Thyroid gland (tissue), 4 donors: ENCODE data around the gene CCDC74A. TPM values are rescaled to one million over a fixed set of nuclear protein-coding genes. Genes with fewer than 3 reads are reported as not detected.
"Not testable (repeated sequence)": the region's sequence is repeated elsewhere in the genome, so short reads cannot be mapped to it uniquely, and the experiment has no call there.

ENCODE experiments used
- DNase-seq, 2 donors: peaks; one replicate each; pipeline ENCODE4 v3.0.0-alpha.2; 2019
- H3K27ac ChIP-seq, 3 donors: fragments of 200-600 bp; sonication (generic); 1 replicate in 2 of 3; 2 replicates in 1 of 3; pipeline ENCODE4 v1.5.1; 2016 to 2019; ENCODE audit warnings: mild to moderate bottlenecking in 1 of 3, moderate library complexity in 1 of 3
- H3K27me3 ChIP-seq: fragments of 200-600 bp; sonication (generic); one replicate; pipeline ENCODE4 v1.5.1; 2019
- H3K36me3 ChIP-seq, 2 donors: fragments of 200-600 bp; sonication (generic); one replicate each; pipeline ENCODE4 v1.5.1; 2016 to 2019
- H3K4me1 ChIP-seq, 2 donors: fragments of 200-600 bp; sonication (generic); one replicate each; pipeline ENCODE4 v1.5.1; 2017 to 2019
- H3K4me3 ChIP-seq, 3 donors: fragments of 200-600 bp; sonication (generic); replicated peaks in 1 of 3; 1 replicate in 2 of 3; 2 replicates in 1 of 3; pipeline ENCODE4 v1.5.1; 2016; ENCODE audit warnings: mild to moderate bottlenecking in 1 of 3
- H3K9me3 ChIP-seq: fragments of 200-600 bp; sonication (generic); one replicate; pipeline ENCODE4 v1.5.1; 2017
- CTCF ChIP-seq, 6 experiments: fragments of 200-600 bp in 3 of 6; fragments of 450-650 bp in 3 of 6; sonication (generic) in 3 of 6; IDR thresholded peaks; one replicate each; pipeline ENCODE4 v1.5.1; 2016 to 2019; ENCODE audit warnings: antibody characterized with exemption in 6 of 6, mild to moderate bottlenecking in 2 of 6, inconsistent platforms in 1 of 6, moderate library complexity in 1 of 6
- POLR2A ChIP-seq, 2 donors: fragments of 450-650 bp; IDR thresholded peaks; one replicate each; pipeline ENCODE4 v1.6.1; 2017; ENCODE audit warnings: antibody characterized with exemption in 2 of 2, mild to moderate bottlenecking in 2 of 2, moderate library complexity in 1 of 2
- WGBS, 2 donors: methylation state at CpG; one replicate each; pipeline ENCODE4 v1.1.5; 2017; 5-methylcytosine and 5-hydroxymethylcytosine counted together
- intact Hi-C: fragments of 100-400 bp; cut with DNase I; formaldehyde crosslinking; loops from one replicate; pipeline ENCODE4 v1.15.1; 2023
- total RNA-seq, 4 donors: library from RNA; depleted of rRNA; stranded (reverse); fragments of >200 nt; gene quantifications; one replicate each; pipeline ENCODE4 v1.2.3, GENCODE V29; 2016

Gene CCDC74A
- total RNA-seq, 4 donors from 2014 or later, result 3.3 to 21.6 (median 9.4) TPM

DNA sequence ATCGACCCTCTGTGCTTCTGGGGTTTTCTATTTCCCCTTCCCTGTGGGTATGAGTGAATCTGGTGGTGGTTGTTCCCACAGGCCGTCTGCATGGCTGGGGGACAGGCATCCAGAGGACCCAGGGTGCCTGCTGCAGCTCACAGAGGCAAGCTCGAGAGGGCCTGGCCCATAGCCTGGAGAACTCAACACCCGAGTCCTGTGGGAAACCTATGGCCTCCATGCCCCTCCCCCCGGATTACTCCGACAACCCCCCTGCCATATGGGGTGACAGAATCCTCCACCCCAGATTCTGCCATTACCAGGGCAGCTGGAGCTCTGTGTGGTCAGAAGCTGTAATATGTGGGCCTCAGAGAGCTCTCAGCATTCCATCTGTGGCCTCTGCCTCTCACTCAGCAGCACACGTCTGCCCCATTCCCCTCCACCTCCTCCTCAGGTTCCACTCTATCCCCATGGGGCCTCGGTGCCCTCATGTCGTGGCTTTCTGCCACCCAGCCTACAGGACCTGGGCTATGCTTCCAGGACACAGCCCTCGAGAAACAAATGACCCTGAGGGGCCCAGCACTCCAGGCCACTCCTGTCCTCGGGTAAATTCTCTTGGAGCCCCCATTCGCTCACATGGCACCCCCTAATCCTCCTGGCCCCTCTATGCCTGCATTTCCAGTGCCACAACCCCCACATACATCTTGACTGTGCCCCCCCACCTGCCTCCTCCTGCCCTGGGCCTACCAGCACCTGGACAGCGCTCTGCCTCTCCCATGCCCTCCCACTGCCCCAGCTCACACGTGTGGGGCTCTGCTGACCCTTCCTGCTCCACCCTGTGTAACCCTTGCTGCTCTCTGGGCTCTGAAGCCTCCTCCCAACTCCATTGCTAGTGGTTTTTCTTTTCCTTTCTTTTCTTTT, 39.1 kb upstream of the CCDC74A start:
- no peak overlapping the region for H3K4me3 ChIP-seq
- H3K36me3 ChIP-seq, result no peaks in the 10 kb centered on the region
- peaks cover 16 to 29% of the 10 kb centered on the region in 2 donors for H3K4me1 ChIP-seq
- H3K27ac ChIP-seq, result peak overlapping the region in 2 of 3 donors; percentile 1 to 63
- DNase-seq, result peak; percentile 71 to 84
- TF ChIP-seq CTCF (IDR thresholded peaks at IDR 0.05) (no peak), POLR2A (IDR thresholded peaks at IDR 0.05) (no peak)
- H3K27me3 ChIP-seq, result no peaks in the 10 kb centered on the region
- 41 to 44% methylated on average over 14 of the region's 14 CpGs for WGBS, 2 donors
- intact Hi-C loops, result no loop called here
- H3K9me3 ChIP-seq, result no peaks in the 10 kb centered on the region

- Histone ChIP-seq H3K4me1 (peaks cover 24 to 46% of the 10 kb centered on the region in 2 donors), H3K27ac (peak overlapping the region; percentile 54 to 93 (median 74)), H3K4me3 (peak overlapping the region in 1 of 3 donors; percentile 80)
- intact Hi-C loops, H3K27me3 ChIP-seq, H3K9me3 ChIP-seq, H3K36me3 ChIP-seq: not testable (repeated sequence)
- DNase-seq, result peak; percentile 83 to 89
- WGBS, 2 donors, result 32 to 52% methylated on average over 18 to 19 of the region's 20 CpGs
Observed at GRCh38 chr2:131490616-131491468, 36.8 kb upstream of the CCDC74A start.

- H3K27me3 ChIP-seq, H3K9me3 ChIP-seq, H3K36me3 ChIP-seq, intact Hi-C loops: not testable (repeated sequence)
- WGBS, 2 donors, result 22 to 28% methylated on average over 2 to 7 of the region's 22 CpGs
- H3K27ac ChIP-seq, result peak overlapping the region; percentile 54 to 93 (median 74)
- peak overlapping the region in 1 of 3 donors; percentile 80 for H3K4me3 ChIP-seq
- DNase-seq, result peak; percentile 19 to 37
- H3K4me1 ChIP-seq, result peaks cover 24 to 46% of the 10 kb centered on the region in 2 donors
Observed at GRCh38 chr2:131491469-131491836, 36.2 kb upstream of the CCDC74A start.

- H3K27me3 ChIP-seq, H3K36me3 ChIP-seq, H3K9me3 ChIP-seq, intact Hi-C loops: not testable (repeated sequence)
- Histone ChIP-seq H3K4me3 (peak within 1 kb of the TSS; percentile 21 to 80 (median 67)), H3K4me1 (peaks cover 24 to 46% of the 10 kb centered on the region in 2 donors), H3K27ac (peak within 1 kb of the TSS; percentile 74 to 93 (median 75))
- DNase-seq, result peak in 1 of 2 donors; percentile 37
- no CpG with 5 or more reads among the region's 53 CpGs for WGBS, 2 donors
Observed at GRCh38 chr2:131492015-131492417, 35.7 kb upstream of the CCDC74A start, which contains the start of gene MZT2A. MZT2A (minus strand) TSS chr2:131492397; CDS start chr2:131492376, 21 bp downstream.

- Histone ChIP-seq H3K9me3 (no peaks in the 10 kb centered on the region), H3K4me3 (peak overlapping the region; percentile 21 to 80 (median 67)), H3K4me1 (peaks cover 24 to 46% of the 10 kb centered on the region in 2 donors), H3K27ac (peak overlapping the region; percentile 71 to 93 (median 75)), H3K27me3 (no peaks in the 10 kb centered on the region), H3K36me3 (no peaks in the 10 kb centered on the region)
- TF ChIP-seq POLR2A (IDR thresholded peaks at IDR 0.05), result peak in 1 of 2 donors; percentile 61
- peak; percentile 46 to 88 (median 72) for TF ChIP-seq CTCF (IDR thresholded peaks at IDR 0.05)
- 1 to 3% methylated on average over 13 to 35 of the region's 79 CpGs for WGBS, 2 donors
- intact Hi-C loops, result no loop called here
- peak; percentile 96 to 97 for DNase-seq
Observed at GRCh38 chr2:131492418-131493198, 35.1 kb upstream of the CCDC74A start.
